ENCODE measurements around the gene MOSMO.

DNA sequence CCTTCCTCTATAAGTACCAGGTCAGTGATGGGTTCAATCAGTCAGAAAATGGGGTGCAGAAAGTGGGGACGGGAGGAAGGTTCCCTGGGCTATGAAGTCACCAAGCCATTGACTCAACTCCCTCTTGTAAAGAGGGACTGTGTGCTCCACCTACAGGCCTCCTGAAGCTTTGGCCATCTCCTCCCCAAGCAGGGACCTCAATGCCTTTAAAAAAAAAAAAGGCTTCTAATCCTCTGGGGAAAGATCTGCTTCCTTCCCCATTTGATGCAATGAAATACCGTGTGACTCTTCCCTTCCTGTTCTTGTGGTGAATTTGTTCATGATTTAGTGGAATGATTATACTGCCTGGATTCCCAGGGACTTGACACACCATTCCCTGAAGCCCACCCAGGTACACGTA, 115.2 kb downstream of the MOSMO start:
- TF ChIP-seq POLR2A (IDR thresholded peaks at IDR 0.05), result no peak
- TF ChIP-seq, protein P1, sequence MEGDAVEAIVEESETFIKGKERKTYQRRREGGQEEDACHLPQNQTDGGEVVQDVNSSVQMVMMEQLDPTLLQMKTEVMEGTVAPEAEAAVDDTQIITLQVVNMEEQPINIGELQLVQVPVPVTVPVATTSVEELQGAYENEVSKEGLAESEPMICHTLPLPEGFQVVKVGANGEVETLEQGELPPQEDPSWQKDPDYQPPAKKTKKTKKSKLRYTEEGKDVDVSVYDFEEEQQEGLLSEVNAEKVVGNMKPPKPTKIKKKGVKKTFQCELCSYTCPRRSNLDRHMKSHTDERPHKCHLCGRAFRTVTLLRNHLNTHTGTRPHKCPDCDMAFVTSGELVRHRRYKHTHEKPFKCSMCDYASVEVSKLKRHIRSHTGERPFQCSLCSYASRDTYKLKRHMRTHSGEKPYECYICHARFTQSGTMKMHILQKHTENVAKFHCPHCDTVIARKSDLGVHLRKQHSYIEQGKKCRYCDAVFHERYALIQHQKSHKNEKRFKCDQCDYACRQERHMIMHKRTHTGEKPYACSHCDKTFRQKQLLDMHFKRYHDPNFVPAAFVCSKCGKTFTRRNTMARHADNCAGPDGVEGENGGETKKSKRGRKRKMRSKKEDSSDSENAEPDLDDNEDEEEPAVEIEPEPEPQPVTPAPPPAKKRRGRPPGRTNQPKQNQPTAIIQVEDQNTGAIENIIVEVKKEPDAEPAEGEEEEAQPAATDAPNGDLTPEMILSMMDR (IDR thresholded peaks at IDR 0.05), result no peak
